OCI-LY7 (cell line): Measurements from ENCODE around the gene CLK4.

Experiments
- EZH2phosphoT487 ChIP-seq: fragments of 200-600 bp; sonication (generic); IDR thresholded peaks from 2 replicates; pipeline ENCODE4 v1.6.1; 2018; ENCODE audit warnings: low read depth, borderline replicate concordance, mild to moderate bottlenecking, mixed run types, antibody characterized with exemption, low read length, moderate library complexity, mixed read lengths
- TF ChIP-seq, protein P1 (sequence below): fragments of 200-600 bp; sonication (generic); conservative IDR thresholded peaks from 2 replicates; pipeline ENCODE4 v1.5.1; 2014; ENCODE audit warnings: mild to moderate bottlenecking, antibody characterized with exemption, low read length, moderate library complexity, mixed read lengths

DNA sequence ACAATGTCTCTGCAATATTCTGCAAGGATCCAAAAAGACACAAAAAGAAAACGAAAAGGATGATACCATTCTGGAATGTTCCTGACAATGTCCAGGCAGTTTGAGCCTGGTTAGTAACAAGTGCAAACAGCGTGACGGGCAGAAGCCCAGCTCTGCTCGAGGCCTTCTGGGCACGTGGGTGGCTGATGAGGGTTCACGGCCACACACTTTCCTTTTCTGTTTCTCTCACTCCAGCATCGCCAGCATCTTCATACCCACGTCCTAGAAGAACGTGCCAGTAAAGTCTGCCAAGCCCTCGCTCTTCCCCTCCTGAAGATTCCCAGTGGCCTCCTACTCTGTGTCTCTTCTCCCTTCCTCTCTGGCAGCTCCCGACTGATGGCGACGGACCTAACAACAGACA lies 73.3 kb downstream of the CLK4 start:
- TF ChIP-seq, protein P1, sequence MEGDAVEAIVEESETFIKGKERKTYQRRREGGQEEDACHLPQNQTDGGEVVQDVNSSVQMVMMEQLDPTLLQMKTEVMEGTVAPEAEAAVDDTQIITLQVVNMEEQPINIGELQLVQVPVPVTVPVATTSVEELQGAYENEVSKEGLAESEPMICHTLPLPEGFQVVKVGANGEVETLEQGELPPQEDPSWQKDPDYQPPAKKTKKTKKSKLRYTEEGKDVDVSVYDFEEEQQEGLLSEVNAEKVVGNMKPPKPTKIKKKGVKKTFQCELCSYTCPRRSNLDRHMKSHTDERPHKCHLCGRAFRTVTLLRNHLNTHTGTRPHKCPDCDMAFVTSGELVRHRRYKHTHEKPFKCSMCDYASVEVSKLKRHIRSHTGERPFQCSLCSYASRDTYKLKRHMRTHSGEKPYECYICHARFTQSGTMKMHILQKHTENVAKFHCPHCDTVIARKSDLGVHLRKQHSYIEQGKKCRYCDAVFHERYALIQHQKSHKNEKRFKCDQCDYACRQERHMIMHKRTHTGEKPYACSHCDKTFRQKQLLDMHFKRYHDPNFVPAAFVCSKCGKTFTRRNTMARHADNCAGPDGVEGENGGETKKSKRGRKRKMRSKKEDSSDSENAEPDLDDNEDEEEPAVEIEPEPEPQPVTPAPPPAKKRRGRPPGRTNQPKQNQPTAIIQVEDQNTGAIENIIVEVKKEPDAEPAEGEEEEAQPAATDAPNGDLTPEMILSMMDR: no peak
- TF ChIP-seq EZH2phosphoT487: no peak
